ENCODE measurements around the gene MEI1.

The MEI1 gene

GRCh38 chr22:41702763-41703162 lies 3.5 kb downstream of the MEI1 start:
- no peak for DNase-seq (ENCODE audit: low read depth)
- TF ChIP-seq, protein P1, sequence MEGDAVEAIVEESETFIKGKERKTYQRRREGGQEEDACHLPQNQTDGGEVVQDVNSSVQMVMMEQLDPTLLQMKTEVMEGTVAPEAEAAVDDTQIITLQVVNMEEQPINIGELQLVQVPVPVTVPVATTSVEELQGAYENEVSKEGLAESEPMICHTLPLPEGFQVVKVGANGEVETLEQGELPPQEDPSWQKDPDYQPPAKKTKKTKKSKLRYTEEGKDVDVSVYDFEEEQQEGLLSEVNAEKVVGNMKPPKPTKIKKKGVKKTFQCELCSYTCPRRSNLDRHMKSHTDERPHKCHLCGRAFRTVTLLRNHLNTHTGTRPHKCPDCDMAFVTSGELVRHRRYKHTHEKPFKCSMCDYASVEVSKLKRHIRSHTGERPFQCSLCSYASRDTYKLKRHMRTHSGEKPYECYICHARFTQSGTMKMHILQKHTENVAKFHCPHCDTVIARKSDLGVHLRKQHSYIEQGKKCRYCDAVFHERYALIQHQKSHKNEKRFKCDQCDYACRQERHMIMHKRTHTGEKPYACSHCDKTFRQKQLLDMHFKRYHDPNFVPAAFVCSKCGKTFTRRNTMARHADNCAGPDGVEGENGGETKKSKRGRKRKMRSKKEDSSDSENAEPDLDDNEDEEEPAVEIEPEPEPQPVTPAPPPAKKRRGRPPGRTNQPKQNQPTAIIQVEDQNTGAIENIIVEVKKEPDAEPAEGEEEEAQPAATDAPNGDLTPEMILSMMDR (IDR thresholded peaks at IDR 0.05; ENCODE audit: control insufficient read depth, insufficient read depth, low read depth, low read length, missing control alignments): no peak
- no peak overlapping the region for H3K4me3 ChIP-seq (ENCODE audit: control insufficient read depth, low read depth, low read length)

DNA sequence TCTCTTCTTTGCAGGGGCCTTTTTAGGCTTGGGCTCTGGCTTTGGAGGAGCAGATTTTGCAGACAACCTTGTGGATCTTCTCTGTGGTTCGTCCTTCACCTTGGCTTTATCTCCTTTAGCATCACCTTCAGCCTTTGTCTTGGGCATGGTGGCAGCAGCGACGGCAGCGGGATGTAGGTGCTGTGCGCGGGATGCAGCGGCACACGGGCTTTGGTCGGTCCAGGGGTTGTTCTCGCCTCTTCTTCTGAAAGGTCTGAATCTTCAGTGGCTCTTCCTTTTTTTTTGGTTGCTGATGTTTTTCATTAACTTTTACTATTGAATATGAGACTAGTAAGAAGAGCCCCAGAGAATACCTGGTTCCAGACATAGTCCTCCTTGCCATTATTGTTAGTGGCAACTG lies 10.0 kb downstream of the MEI1 start:
- TF ChIP-seq, protein P1 (IDR thresholded peaks at IDR 0.05; ENCODE audit: control insufficient read depth, insufficient read depth, low read depth, low read length, missing control alignments): no peak
- H3K4me3 ChIP-seq (ENCODE audit: control insufficient read depth, low read depth, low read length): no peak overlapping the region
- no peak for DNase-seq (ENCODE audit: low read depth)

DNA sequence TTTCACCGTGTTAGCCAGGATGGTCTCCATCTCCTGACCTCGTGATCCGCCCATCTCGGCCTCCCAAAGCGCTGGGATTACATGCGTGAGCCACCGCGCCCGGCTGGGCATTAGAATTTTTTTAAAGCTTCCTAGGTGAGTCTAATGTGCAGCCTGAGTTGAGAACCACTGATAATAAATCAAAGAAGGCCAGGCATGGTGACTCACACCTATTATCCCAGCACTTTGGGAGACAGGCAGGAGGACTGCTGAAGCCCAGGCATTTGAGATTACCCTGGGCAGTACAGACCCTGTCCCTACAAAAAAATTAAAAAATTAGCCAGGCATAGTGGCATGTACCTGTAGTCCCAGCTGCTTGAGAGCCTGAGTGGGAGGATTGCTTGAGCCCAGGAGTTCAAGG lies 13.7 kb downstream of the MEI1 start:
- no peak for DNase-seq (ENCODE audit: low read depth)
- TF ChIP-seq, protein P1 (IDR thresholded peaks at IDR 0.05; ENCODE audit: control insufficient read depth, insufficient read depth, low read depth, low read length, missing control alignments): no peak
- no peak overlapping the region for H3K4me3 ChIP-seq (ENCODE audit: control insufficient read depth, low read depth, low read length)

DNA sequence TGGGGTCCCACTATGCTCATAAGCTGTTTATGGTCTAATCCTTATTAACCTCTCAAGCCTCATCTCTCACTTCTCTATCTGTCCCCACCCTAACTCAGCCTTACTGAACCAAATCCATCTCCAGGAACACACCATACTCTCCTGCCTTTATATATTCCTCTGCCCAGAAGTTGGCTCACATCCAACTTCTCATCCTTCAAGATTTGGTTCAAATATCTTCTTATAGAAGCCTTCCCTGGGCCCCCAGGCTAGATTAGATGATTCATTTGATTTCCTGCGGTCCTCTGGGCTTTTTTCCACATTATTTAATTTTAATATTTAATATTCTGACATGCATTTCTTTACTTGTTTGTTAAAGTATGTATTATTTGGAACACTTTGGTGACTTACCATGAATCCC lies 23.2 kb downstream of the MEI1 start:
- DNase-seq (ENCODE audit: low read depth): no peak
- no peak overlapping the region for H3K4me3 ChIP-seq (ENCODE audit: control insufficient read depth, low read depth, low read length)
- TF ChIP-seq, protein P1 (IDR thresholded peaks at IDR 0.05; ENCODE audit: control insufficient read depth, insufficient read depth, low read depth, low read length, missing control alignments): no peak

DNA sequence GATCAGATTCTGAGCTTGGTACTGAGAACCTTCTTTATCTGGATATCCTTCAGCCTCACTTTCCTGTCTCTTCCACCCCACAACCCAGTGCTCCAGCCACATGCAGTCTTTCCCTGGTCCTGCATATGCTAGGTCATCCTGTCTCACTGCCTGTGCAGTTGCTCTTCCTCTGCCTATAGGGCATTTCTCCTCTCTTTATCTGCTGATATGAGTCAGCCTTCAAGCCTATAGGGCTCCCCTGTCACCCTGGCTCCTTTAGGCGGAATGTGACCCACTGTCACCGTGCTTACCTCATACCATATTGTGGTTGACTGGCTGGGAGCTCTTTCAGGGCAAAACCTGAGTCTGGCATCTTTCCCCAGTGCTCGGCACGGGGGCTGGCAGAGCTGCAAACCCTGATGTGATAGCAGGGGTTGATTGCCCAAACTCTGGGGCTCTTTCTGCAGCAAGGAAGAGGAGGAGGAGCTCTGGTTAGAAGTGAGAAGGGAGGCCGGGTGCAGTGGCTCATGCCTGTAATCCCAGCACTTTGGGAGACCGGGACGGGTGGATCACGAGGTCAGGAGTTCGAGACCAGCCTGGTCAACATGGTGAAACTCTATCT lies 26.3 kb downstream of the MEI1 start:
- DNase-seq (ENCODE audit: low read depth): no peak
- H3K4me3 ChIP-seq (ENCODE audit: control insufficient read depth, low read depth, low read length): no peak overlapping the region
- TF ChIP-seq, protein P1 (IDR thresholded peaks at IDR 0.05; ENCODE audit: control insufficient read depth, insufficient read depth, low read depth, low read length, missing control alignments): no peak

DNA sequence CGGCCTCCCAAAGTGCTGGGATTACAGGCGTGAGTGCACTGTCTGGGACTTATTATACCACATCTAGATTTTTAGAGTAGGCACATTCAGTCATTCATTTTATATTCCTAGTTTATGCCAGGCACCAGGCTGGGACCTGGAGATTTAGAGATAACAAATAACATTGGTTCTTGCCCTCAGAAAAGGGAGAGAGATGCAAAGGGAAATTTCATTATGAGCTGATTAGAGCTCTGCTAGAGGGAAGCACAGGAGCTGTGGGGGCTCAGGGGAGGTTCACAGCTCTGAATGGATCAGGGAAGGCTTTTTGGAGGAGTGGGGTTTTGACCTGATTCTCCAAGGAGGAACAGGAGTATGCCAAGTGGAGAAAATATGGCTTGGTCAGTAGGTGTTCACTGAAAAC lies 32.3 kb downstream of the MEI1 start:
- H3K4me3 ChIP-seq (ENCODE audit: control insufficient read depth, low read depth, low read length): no peak overlapping the region
- no peak for DNase-seq (ENCODE audit: low read depth)
- TF ChIP-seq, protein P1 (IDR thresholded peaks at IDR 0.05; ENCODE audit: control insufficient read depth, insufficient read depth, low read depth, low read length, missing control alignments): no peak
